NCI-H526 treated with DMSO at 0.1 percent for 48 hours (cell line): Measurements from ENCODE around the gene LRFN5.
"Not testable (repeated sequence)": the region's sequence is repeated elsewhere in the genome, so short reads cannot be mapped to it uniquely, and the experiment has no call there.

ENCODE experiments used
- DNase-seq: peaks from one replicate; lab custom pipeline; 2025; lab: John Stamatoyannopoulos, UW

Gene LRFN5

DNA sequence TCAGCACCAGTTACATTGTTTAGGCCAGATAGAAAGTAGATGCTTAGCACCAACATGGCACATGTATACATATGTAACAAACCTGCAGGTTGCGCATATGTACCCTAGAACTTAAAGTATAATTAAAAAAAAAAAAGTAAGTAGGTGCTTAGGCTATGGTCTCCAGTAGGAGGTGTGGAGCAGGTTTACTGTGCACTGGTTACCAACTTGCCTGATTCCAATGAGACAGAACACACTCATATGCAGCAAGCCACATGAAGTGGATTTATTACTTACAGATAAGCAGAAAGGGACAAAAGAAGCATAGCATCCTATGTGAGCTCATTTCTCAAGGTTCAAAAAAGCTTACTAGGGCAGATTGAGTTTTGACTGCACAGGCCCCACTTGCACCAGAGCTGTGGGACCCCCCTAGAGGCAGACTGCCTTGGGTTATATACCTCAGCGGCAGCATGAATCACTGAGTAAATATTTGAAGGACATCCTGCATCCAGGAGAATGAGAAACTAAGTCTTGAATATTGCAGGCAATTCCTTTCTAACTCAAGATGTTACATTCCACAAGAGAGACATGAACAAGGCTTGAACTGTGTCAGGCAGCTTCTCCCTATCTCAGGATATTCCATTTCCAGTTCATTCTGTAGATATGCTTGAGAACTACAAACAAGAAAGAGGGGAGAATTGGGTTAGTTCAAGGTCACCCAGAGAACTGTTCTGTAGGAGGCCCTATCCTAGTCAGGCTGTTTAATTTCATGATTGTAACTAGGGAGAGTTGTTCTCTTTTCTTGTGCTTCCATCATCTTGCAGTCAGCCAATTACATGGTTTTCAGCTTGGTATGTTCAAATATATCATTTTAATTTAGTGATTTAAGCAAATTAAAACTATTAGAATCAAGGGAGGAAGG is 30.1 kb downstream of the LRFN5 start:
- no peak for DNase-seq

DNA sequence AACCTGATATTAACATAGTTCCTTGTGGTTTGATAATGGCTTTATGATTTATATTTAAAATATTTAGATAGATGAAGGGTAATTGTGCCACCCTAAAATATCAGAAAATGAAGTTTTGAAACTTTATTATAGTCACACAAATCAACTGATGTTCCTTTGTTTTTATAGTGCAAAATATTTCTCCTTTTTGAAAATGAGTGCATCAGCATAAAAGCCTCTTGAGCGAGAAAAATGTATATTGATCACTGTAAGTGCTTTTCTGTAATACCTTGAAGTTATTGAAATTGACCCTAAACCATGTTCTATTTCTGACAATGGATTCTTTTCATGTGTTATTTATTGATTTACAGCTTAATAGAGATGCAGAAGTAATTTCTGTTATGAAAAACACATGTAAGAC is 35.0 kb downstream of the LRFN5 start:
- DNase-seq = no peak

DNA sequence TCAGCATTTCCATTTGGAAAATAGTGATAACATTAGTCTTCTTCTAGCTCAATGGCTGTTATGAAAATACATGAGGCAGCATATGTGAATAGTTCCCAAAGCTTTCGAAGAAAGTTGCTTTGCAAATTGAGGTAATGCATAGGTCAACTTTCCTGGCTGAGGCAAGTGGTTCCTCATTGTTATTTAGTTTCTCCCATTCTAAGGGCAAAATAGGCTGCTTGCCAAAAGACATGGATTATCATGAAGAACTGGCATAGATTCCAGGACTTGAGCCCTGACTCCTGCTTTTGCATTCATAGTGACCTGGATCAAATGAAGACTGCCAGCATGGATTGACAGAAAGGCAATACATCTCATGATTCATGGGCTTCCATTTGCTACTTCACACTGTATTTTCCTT is 35.7 kb downstream of the LRFN5 start:
- DNase-seq = no peak

DNA sequence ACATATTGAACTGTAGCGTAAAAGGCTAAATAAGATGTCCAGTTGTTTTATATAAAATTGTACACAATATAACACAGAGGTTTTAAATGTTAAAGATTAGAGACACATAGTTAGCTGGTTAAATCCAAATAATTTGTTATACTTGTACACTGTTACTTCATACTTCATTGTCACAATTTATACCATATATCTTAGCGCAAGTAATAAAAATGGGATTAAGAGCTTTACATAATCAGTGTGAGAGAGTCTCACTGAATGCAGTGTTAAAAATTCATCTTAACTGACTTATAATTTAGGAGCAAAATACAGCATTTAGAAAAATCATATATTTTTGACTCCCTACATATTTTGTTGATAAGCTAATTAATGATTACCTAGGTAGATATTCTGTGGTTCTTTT is 36.1 kb downstream of the LRFN5 start:
- no peak for DNase-seq

DNA sequence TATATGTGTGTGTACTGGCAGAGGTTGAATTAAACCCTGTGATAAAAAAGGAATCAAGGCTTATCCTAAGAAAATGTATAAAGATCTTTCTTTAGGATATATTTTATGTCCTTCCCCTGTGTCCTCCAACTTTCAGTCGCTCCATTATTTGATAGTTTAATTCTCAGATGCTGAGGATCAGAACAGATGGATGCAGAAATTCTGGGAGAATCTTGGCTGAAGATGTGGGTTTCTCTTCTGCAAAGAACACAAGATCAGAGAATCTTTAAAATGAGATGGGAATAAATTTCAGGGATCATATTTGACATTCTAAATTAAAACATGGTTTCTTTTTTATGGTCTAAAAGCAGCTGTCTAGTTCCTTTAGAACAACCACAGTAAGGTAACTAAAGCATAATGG is 37.9 kb downstream of the LRFN5 start:
- no peak for DNase-seq

DNA sequence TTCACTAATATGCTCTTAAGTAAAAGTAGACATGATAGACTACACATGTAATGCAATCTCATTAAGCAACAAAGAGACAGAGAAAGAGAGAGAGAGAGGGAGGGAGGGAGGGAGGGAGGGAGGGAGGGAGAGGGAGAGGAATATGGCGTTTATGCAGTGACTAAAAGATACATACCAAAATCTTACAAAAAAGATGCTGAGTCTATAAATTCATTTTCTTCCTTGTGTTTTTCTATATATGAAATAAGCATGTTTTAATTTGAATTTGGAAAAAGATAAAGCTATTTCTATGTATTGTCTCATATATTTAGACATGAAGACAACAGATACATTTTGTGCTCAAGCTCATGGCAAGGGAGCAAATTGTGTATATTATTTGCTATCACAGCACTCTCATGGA is 44.1 kb downstream of the LRFN5 start:
- no peak for DNase-seq

DNA sequence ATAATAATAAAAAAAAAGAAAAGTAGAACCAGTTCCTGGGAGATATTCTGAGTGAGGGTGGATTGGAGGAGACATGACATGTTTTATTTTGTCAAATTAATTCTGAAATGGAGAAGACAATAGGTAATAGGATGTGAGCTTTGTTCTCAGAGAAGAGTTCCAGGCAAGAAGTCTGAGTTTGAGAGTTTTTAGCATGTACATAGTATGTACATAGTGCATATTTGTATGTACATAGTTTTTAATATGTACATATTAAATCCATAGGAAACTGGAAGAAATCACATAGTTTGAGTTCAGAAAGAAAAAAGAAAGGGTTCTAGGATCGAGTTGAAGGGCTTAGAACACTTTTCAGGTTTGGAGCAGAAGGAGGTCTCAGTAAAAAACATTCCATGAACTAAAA is 47.5 kb downstream of the LRFN5 start:
- DNase-seq = no peak

DNA sequence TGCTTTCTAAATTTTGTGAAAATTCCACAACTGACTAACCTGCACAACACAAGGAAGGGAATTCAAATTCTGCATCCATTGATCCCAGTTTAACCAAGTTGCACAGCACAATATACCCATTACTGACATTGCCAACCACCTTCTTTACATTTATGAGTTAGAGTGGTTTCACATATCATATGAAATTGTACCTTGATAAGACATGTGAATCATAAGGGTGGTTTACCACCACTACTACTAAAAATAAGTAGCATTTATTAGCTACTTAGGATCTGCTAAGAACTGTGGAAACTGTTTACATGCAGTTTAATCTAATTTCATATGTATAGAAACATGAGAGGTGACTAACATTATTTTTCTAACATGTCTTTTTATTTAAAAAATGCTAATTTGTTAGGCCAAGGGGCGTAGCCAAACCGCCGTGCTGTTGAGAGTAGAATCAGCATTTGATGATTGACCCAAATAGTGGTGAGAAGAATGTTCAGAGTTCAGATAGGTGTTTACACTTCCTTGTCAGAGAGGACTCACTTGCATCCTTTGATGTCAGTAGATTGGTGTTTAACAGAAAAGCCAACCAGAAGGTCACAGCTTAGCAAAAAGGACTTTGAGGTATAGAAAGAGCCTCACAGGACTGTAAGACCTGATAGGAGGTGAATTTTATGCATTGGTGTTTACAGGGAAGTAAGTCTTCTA is 56.2 kb downstream of the LRFN5 start:
- no peak for DNase-seq

DNA sequence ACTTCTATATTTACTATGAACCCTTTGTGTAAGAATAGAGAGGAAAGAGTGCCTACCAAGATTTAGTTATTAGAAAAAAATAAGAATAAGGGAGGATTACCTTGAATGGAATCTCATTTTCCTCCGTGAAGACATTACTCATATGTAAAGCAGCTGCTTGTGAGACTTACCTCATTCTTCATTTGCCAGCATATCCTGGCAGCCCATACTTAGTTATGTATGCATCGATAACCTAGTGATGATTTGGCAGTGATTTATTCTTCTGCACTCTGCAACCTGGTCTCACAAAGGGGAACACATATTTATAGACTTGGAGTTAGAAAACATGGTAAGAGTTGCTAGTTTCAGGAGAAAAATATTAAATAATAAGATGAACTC is 56.8 kb downstream of the LRFN5 start:
- no peak for DNase-seq

DNA sequence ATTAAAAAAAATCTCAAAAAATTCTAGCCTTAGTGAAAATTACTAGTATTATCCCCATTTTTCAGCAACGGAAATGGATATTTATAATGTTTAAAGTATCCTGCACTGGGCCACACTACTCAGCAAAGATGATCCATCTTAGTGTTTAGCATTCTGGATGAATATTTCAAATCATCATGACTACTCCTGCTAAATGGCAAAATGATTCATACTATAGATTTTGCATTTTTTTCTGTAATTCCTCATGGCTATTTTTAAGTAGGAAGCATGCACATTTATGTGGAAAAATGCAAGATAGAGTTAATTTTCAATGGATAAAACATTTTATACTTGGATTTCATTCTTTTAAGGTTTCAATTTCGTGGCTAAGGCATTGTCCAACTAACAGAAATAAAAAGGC is 59.6 kb downstream of the LRFN5 start:
- no peak for DNase-seq

DNA sequence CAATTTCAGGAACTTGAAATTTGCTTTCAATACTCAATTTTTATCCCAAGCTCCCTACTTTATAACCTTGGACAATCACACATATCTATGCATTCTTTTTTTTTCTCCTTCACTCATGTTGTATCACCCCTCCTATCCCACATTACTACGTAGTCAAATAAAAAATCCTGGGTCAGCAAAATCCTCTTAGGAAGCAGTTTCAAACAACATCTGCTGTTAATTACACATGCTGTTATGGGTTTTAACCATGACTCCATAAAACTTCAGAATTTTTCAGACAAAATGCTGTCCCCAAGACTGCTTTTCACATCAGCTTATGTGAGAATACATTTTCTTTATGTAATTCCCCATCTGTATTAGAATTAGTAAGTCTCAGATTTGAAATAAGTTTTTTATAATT is 61.7 kb downstream of the LRFN5 start:
- DNase-seq = no peak

DNA sequence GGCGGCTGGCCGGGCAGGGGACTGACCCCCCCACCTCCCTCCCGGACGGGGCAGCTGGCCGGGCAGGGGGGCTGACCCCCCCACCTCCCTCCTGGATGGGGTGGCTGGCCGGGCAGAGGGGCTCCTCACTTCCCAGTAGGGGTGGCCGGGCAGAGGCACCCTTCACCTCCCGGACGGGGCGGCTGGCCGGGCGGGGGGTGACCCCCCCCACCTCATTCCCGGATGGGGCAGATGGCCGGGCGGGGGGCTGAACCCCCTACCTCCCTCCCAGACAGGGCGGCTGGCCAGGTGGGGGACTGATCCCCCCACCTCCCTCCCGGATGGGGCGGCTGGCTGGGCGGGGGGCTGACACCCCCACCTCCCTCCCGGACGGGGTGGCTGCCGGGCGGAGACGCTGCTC is 66.9 kb downstream of the LRFN5 start:
- DNase-seq = not testable (repeated sequence)

DNA sequence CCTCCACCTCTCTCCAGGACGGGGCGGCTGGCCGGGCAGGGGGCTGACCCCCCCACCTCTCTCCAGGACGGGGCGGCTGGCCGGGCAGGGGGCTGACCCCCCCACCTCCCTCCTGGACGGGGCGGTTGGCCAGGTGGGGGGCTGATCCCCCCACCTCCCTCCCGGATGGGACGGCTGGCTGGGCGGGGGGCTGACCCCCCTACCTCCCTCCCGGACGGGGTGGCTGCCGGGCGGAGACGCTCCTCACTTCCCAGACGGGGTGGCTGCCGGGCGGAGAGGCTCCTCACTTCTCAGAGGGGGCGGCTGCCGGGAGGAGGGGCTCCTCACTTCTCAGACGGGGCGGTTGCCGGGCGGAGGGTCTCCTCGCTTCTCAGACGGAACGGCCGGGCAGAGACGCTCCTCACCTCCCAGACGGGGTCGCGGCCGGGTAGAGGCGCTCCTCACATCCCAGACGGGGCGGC is 67.9 kb downstream of the LRFN5 start:
- not testable (repeated sequence) for DNase-seq

DNA sequence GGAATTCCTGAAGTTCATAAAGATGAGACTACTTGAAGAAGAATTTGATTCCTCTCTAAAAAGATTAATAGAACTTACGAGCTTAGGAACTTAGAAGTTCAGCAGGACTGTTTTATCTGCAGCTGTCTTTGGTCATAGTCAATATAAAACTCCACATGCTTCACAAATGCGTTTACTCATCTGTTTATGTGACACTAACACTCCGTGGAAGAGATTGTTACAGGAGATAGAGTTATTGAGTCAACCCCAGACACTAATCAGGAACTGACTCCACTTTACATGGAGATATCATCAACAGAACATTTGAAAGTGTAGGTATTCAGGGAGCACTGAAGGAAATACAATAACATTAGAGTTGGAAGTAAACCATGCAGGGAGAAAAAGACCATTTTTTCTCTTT is 92.8 kb downstream of the LRFN5 start:
- DNase-seq = no peak

DNA sequence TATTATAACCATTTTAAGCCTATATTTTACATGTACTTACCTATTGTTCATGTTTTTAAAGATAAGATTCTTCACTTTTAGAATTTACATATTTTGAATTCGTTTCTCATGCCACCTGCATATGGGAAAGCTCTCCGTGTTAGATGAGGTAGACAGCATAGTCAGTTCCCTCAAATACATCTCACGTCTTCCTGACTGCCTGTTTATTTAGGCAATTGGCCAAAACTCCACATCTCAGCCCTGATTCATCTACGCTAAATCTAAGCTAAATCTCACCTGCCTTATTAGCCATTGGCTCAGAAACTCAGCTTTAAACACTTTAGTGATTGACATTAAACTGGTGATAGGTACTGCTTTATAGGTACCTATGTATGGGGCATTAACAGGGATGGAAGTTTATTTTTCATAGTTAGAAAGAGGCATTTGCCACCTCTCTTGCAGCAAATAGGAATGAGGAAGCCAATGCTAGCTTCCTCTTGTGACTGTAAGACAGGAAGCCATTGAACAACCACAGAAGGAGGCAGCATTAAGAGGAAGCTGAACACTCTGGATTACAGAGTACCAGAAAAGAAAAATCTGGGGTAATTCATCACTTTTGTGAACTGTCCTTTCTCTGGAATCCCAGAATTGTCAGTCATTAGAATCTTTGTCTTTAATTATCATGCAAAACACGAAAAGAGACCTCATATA is 111.9 kb downstream of the LRFN5 start:
- DNase-seq = no peak

DNA sequence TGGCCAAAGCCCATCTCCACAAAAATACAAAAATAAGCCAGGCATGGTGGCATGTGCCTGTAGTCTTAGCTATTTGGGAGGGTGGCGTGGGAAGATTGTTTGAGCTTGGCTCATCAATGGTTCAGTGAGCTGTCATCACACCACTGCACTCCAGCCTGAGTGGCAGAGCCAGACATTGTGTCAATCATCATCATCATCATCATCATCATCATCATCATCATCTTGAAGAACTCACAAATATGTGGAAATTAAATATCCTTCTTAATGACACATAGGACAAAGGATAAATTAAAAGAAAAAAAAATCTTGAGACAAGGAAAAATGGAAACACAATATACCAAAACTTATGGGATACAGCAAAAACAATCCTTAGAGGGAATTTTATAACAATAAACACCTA is 132.5 kb downstream of the LRFN5 start:
- no peak for DNase-seq

DNA sequence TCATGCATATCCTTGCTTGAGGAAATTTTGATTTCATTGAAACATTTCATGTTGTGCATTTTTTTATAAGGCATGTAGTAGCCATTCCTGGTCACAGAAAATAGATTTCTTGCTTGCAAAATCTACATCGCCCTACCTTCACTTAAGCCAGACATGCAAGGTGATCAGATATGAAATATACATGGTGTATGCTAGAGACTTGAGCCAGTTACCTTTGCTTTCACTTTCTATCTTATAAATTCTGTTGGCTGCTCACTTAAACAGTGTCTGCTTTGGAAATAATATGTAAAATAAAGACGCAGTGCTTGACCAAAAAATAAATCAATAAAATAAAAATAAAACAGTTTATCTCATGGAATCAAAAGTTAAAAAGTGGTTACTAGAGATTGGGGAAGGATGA is 136.5 kb downstream of the LRFN5 start:
- no peak for DNase-seq

DNA sequence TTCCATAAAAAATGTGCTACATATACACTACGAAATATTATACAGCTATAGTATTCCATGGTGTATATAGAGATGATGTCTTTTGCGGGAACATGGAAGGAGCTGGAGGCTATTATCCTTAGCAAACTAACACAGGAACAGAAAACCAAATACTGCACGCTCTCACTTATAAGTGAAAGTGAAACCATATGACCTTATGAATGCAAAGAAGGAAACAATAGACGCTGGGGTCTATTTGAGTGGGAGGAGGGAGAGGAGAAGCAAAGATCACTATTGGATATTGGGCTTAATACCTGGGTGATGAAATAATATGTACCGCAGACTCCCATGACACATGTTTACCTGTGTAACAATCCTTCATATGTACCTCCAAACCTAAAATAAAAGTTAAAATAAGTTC is 142.8 kb downstream of the LRFN5 start:
- no peak for DNase-seq

DNA sequence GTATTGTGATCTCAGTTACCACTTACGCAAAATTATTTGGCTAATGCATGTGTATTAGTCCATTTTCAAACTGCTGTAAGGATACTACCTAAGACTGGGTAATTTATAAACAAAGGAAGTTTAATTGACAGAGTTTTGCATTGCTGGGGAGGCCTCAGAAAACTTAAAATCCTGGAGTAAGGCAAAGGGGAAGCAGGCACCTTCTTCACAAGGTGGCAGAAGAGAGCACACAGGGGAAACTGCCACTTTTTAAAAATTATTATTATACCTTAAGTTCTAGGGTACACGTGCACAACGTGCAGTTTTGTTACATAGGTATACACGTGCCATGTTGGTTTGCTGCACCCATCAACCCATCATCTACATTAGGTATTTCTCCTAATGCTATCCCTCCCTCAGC is 143.9 kb downstream of the LRFN5 start:
- DNase-seq = not testable (repeated sequence)

DNA sequence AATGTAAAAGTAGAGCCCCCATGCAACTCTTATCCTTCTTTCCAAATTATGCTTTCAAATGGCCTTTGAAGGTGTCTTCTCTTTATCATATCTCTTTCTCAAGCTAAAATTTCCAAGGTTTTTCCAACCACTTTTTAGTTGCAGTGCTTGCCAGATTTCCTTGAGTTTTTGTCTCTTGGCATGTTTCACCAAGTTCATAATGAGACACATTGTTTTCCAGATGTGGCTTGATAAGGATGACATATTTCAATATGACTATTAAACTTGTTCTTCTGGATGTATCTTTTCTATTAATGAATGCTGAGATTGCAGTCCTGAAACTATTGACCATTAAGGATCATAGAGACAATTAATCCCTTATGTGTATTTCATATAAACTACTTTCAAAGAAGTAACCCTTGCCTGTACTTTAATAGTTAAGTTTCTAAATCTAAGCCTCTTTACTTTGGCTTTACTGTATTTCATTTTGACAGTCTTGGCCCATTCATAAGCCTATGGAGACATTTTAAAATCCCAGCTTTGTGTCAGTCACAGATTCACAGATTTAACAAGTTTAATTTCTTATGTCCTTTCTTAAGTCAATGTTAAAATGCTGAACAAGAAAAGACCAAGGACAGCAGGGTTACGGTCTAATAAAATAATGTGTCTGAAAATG is 151.5 kb downstream of the LRFN5 start:
- no peak for DNase-seq

DNA sequence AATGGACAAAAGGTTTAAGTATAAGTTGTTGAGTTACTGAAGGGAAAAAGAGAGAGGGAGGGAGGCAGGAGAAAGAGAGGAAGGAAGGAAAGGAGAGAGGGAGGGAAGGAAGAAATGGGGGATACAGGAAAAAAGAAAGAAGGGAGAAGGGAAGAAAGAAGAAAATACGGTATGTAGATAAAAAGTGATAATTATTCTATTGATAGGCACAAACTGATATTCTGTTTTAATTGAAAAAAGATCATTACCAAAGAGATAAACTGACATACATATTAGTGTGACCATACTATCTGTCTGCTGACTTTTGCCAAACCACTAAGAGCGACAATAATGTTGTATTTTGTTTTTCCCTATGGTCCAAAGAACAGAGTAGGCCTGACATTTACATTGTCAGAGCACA is 154.5 kb downstream of the LRFN5 start:
- no peak for DNase-seq

DNA sequence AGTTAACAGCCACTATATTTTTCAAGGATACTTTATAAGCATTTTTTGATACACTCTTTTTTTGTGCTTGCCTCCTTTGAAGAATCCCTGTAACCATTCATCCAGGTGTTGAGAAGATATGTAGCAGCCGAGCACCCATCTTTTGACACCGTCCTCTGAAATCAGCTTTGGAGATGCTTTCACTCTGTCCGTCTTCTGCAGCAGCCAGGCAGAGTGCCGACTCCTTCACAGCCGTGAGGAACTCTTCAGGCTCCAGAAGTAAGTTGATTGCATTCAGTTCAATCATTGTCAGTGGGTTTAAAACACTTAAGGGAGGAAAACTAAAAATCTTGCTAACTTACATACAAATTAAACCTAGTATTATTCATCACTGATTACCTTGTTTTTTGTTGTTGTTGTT is 160.1 kb downstream of the LRFN5 start:
- DNase-seq = no peak
